HepG2 (cell line): ENCODE data around the gene PPP1R12C.

Experiments
- CTCF ChIP-seq: sonication (generic); formaldehyde crosslinking; IDR thresholded peaks from 2 replicates; pipeline ENCODE4 v1.5.0; 2020; ENCODE audit warnings: mild to moderate bottlenecking, missing genetic modification reagents, moderate library complexity
- DMTF1 ChIP-seq: sonication (generic); formaldehyde crosslinking; IDR thresholded peaks from 2 replicates; pipeline ENCODE4 v1.4.0; 2020; ENCODE audit warnings: mild to moderate bottlenecking, missing genetic modification reagents
- HNRNPK ChIP-seq: fragments of 200-400 bp; formaldehyde crosslinking; IDR thresholded peaks from 2 replicates; pipeline ENCODE4 v1.6.1; 2018; ENCODE audit warnings: low read length, low read depth, moderate library complexity, mild to moderate bottlenecking; ENCODE audit not compliant: poor library complexity, severe bottlenecking
- NBN ChIP-seq: fragments of 450-650 bp; conservative IDR thresholded peaks from 2 replicates; pipeline ENCODE4 v1.6.1; 2017
- POLR2A ChIP-seq, 2 experiments: IDR thresholded peaks; 2 replicates each; pipeline ENCODE4 v1.6.1; 2011; ENCODE audit warnings: low read depth in 2 of 2, low read length in 2 of 2, mild to moderate bottlenecking in 1 of 2, moderate library complexity in 1 of 2; ENCODE audit not compliant: insufficient read depth in 1 of 2
- YY1 ChIP-seq: IDR thresholded peaks from 2 replicates; pipeline ENCODE4 v1.6.1; 2011; ENCODE audit warnings: low read length, low read depth, moderate library complexity, mild to moderate bottlenecking; ENCODE audit not compliant: insufficient read depth, insufficient replicate concordance
- ZBTB2 ChIP-seq: sonication (generic); formaldehyde crosslinking; IDR thresholded peaks from 2 replicates; pipeline ENCODE4 v1.8.0; 2022; ENCODE audit warnings: low read depth, missing genetic modification reagents
- ZNF263 ChIP-seq: sonication (generic); formaldehyde crosslinking; IDR thresholded peaks from 2 replicates; pipeline ENCODE4 v1.4.0; 2020; ENCODE audit warnings: missing genetic modification reagents
- TF ChIP-seq, protein P1 (sequence below): sonication (generic); formaldehyde crosslinking; IDR thresholded peaks from 2 replicates; pipeline ENCODE4 v1.8.0; 2022; ENCODE audit warnings: missing genetic modification reagents, mild to moderate bottlenecking, borderline replicate concordance

DNA sequence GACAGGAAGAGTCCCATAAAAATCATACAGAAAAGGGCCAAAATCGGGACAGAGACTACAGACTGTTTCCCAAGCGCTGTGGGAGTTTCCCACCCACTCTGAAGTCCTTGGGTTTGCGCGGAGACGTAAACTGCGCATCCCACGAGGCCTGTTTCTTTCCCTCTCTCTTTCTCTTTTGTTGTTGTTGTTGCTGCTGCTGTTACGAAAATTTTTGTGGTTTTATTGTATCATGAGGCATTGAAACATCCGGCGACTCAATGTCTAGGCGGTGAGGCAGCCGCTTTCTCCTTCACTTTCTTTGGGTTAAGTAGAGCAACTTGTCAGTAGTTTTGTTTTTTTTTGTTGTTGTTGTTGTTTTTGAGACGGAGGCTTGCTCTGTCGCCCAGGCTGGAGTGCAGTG is 1.6 kb upstream of the PPP1R12C start:
- TF ChIP-seq CTCF (CRISPR knock-in tag), result no peak
- no peak for TF ChIP-seq NBN
- no peak for TF ChIP-seq POLR2A (IDR thresholded peaks at IDR 0.05; ENCODE audit: insufficient read depth in 1 of 2, low read depth in 2 of 2, low read length in 2 of 2)
- no peak for TF ChIP-seq HNRNPK
- no peak for TF ChIP-seq ZNF263
- TF ChIP-seq, protein P1, sequence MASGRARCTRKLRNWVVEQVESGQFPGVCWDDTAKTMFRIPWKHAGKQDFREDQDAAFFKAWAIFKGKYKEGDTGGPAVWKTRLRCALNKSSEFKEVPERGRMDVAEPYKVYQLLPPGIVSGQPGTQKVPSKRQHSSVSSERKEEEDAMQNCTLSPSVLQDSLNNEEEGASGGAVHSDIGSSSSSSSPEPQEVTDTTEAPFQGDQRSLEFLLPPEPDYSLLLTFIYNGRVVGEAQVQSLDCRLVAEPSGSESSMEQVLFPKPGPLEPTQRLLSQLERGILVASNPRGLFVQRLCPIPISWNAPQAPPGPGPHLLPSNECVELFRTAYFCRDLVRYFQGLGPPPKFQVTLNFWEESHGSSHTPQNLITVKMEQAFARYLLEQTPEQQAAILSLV (CRISPR knock-in tag), result no peak
- no peak for TF ChIP-seq DMTF1 (CRISPR knock-in tag)
- no peak for TF ChIP-seq ZBTB2
- no peak for TF ChIP-seq YY1
